A549 (cell line): ENCODE measurements around the gene ZDHHC19. TPM values are rescaled to one million over a fixed set of nuclear protein-coding genes. Genes with fewer than 3 reads are reported as not detected.
"Not testable (repeated sequence)": the region's sequence is repeated elsewhere in the genome, so short reads cannot be mapped to it uniquely, and the experiment has no call there.

ENCODE experiments used
- ATAC-seq, 2 experiments: fragments of 200-7000 bp in 1 of 2; fragments of >200 bp in 1 of 2; cut with Nextera tagmentation in 1 of 2; cut with Tn5 transposase in 1 of 2; 3 replicates each; pipeline versions ENCODE4 v1.8.0 to v1.9.1; 2018 to 2020; ENCODE audit warnings: mild to moderate bottlenecking in 1 of 2, moderate library complexity in 1 of 2
- CTCF ChIA-PET: fragments of 300-600 bp; sonication (Branson Sonifier 250); formaldehyde crosslinking; extraction: SDS; loops from one replicate; lab custom pipeline; 2021; ENCODE audit warnings: antibody characterized with exemption, inconsistent platforms; lab: Yijun Ruan, JAX
- POLR2A ChIA-PET: fragments of 350-600 bp; formaldehyde crosslinking; extraction: SDS; loops from one replicate; lab custom pipeline; 2021; ENCODE audit warnings: antibody characterized with exemption, inconsistent platforms; lab: Yijun Ruan, JAX
- DNase-seq, 2 experiments: peaks; one replicate each; pipeline versions ENCODE4 v3.0.0 to v3.0.0-alpha.2; 2011 to 2016; ENCODE audit warnings: low read depth in 1 of 2, low spot score in 1 of 2
- FAIRE-seq: peaks from 2 replicates; lab custom pipeline; 2011; peaks lifted over from hg19 to GRCh38; lab: Jason Lieb, UNC
- H3K27ac ChIP-seq, 2 experiments: fragments of >200 bp; sonication (Bioruptor Twin); formaldehyde crosslinking; 3 replicates each; pipeline ENCODE4 v1.5.1; 2016 to 2017
- H3K4me1 ChIP-seq: fragments of >200 bp; sonication (Bioruptor Twin); formaldehyde crosslinking; 3 replicates; pipeline ENCODE4 v1.6.1; 2016
- H3K4me2 ChIP-seq: fragments of >200 bp; sonication (Bioruptor Twin); formaldehyde crosslinking; 3 replicates; pipeline ENCODE4 v1.6.1; 2016
- H3K4me3 ChIP-seq: fragments of >200 bp; sonication (Bioruptor Twin); formaldehyde crosslinking; 3 replicates; pipeline ENCODE4 v1.5.1; 2016
- H3K9me3 ChIP-seq: fragments of >200 bp; sonication (Bioruptor Twin); formaldehyde crosslinking; 3 replicates; pipeline ENCODE4 v1.6.1; 2016
- ATOH8 ChIP-seq: fragments of 250-450 bp; sonication (Bioruptor Pico); IDR thresholded peaks from 2 replicates; pipeline ENCODE4 v1.5.0; 2020; ENCODE audit warnings: low read depth, mild to moderate bottlenecking, moderate library complexity
- BCL3 ChIP-seq: fragments of >200 bp; sonication (Bioruptor Twin); formaldehyde crosslinking; IDR thresholded peaks from 3 replicates; pipeline ENCODE4 v1.6.1; 2016
- CHD2 ChIP-seq: fragments of 150-350 bp; IDR thresholded peaks from 2 replicates; pipeline ENCODE4 v1.6.1; 2014; ENCODE audit warnings: low read length; ENCODE audit not compliant: partially characterized antibody
- CTCF ChIP-seq: fragments of >200 bp; sonication (Bioruptor Twin); formaldehyde crosslinking; IDR thresholded peaks from 3 replicates; pipeline ENCODE4 v1.5.1; 2016
- E2F6 ChIP-seq: IDR thresholded peaks from 2 replicates; pipeline ENCODE4 v1.6.1; 2012; ENCODE audit warnings: low read depth, borderline replicate concordance
- ELK1 ChIP-seq: fragments of 150-350 bp; IDR thresholded peaks from 2 replicates; pipeline ENCODE4 v1.6.1; 2014; ENCODE audit warnings: low read depth, mild to moderate bottlenecking, low read length
- ESRRA ChIP-seq: fragments of 150-350 bp; IDR thresholded peaks from 2 replicates; pipeline ENCODE4 v1.6.1; 2014; ENCODE audit warnings: mild to moderate bottlenecking, low read length, borderline replicate concordance
- FOSB ChIP-seq: fragments of 250-450 bp; sonication (Bioruptor Pico); IDR thresholded peaks from 2 replicates; pipeline ENCODE4 v1.5.0; 2020; ENCODE audit warnings: mild to moderate bottlenecking, moderate library complexity
- HDAC2 ChIP-seq: fragments of 200-600 bp; sonication (generic); IDR thresholded peaks from 2 replicates; pipeline ENCODE4 v1.6.1; 2016
- HOXB13 ChIP-seq: fragments of 250-450 bp; sonication (Bioruptor Pico); IDR thresholded peaks from 2 replicates; pipeline ENCODE4 v1.5.0; 2020; ENCODE audit warnings: low read depth, mild to moderate bottlenecking, moderate library complexity
- KDM1A ChIP-seq: fragments of 200-600 bp; sonication (generic); IDR thresholded peaks from 2 replicates; pipeline ENCODE4 v1.6.1; 2016; ENCODE audit warnings: low read depth, mild to moderate bottlenecking
- MAZ ChIP-seq: fragments of 150-350 bp; IDR thresholded peaks from 2 replicates; pipeline ENCODE4 v1.6.1; 2014; ENCODE audit warnings: antibody characterized with exemption, low read depth, low read length, borderline replicate concordance
- MYC ChIP-seq: IDR thresholded peaks from 2 replicates; pipeline ENCODE4 v1.6.1; 2012; ENCODE audit warnings: mild to moderate bottlenecking, inconsistent platforms, low read length, improper control_type of control experiment, borderline replicate concordance
- POLR2AphosphoS2 ChIP-seq: conservative IDR thresholded peaks from 2 replicates; pipeline ENCODE4 v1.6.1; 2012; ENCODE audit warnings: low read length, improper control_type of control experiment, inconsistent platforms
- RAD21 ChIP-seq, 2 experiments: fragments of >200 bp in 1 of 2; sonication (Bioruptor Twin) in 1 of 2; formaldehyde crosslinking in 1 of 2; IDR thresholded peaks in 1 of 2; conservative IDR thresholded peaks in 1 of 2; 2 replicates in 1 of 2; 3 replicates in 1 of 2; pipeline ENCODE4 v1.6.1; 2012 to 2018; ENCODE audit warnings: inconsistent platforms in 1 of 2
- RCOR1 ChIP-seq: fragments of 150-350 bp; IDR thresholded peaks from 2 replicates; pipeline ENCODE4 v1.6.1; 2014; ENCODE audit warnings: antibody characterized with exemption, low read length, low read depth
- RNF2 ChIP-seq: fragments of 200-600 bp; sonication (generic); IDR thresholded peaks from 2 replicates; pipeline ENCODE4 v1.6.1; 2016; ENCODE audit warnings: low read depth, mild to moderate bottlenecking, antibody characterized with exemption, moderate library complexity, borderline replicate concordance
- SMC3 ChIP-seq: fragments of >200 bp; sonication (Bioruptor Twin); formaldehyde crosslinking; IDR thresholded peaks from 3 replicates; pipeline ENCODE4 v1.6.1; 2018; ENCODE audit warnings: inconsistent platforms
- TFCP2L1 ChIP-seq: fragments of 250-450 bp; sonication (Bioruptor Pico); IDR thresholded peaks from 2 replicates; pipeline ENCODE4 v1.5.0; 2021; ENCODE audit warnings: mild to moderate bottlenecking
- USF2 ChIP-seq: fragments of 450-650 bp; IDR thresholded peaks from 2 replicates; pipeline ENCODE4 v1.6.1; 2014; ENCODE audit warnings: antibody characterized with exemption
- ZFP36 ChIP-seq: fragments of 450-650 bp; IDR thresholded peaks from 2 replicates; pipeline ENCODE4 v1.6.1; 2014; ENCODE audit warnings: borderline replicate concordance; ENCODE audit not compliant: partially characterized antibody
- WGBS: methylation state at CpG from one replicate; pipeline ENCODE4 v1.1.6; 2017; ENCODE audit errors: missing lambda C conversion rate; 5-methylcytosine and 5-hydroxymethylcytosine counted together
- polyA plus RNA-seq, 4 experiments: library from polyadenylated mRNA; depleted of rRNA in 3 of 4; stranded (reverse); fragments of >200 nt; fragmentation: RNase III in 1 of 4; extraction: RNeasy Plus Mini Kit Qiagen cat#74134 plus additional on column Dnase treatment in 1 of 4; gene quantifications; 2 replicates in 3 of 4; 3 replicates in 1 of 4; pipeline ENCODE4 v1.2.3, GENCODE V29; 2011 to 2017

ZDHHC19 gene
- polyA plus RNA-seq, 2 of the 4 experiments (the other 2 are of a cell fraction), result 0.15 TPM; not detected in 1

- TF ChIP-seq CTCF, result no peak
- TF ChIP-seq HOXB13, result no peak
Observed at GRCh38 chr3:196215493-196216020, 4.4 kb upstream of the ZDHHC19 start (continued).

- CTCF ChIA-PET, result no interaction called here
Observed at GRCh38 chr3:196214783-196215441, 3.7 kb upstream of the ZDHHC19 start.

GRCh38 chr3:196209944-196210672 lies 1.1 kb downstream of the ZDHHC19 start:
- WGBS, result 81% methylated on average over 11 of the region's 11 CpGs
- H3K27ac ChIP-seq, H3K4me1 ChIP-seq, FAIRE-seq, H3K4me2 ChIP-seq, DNase-seq, H3K9me3 ChIP-seq, H3K4me3 ChIP-seq, ATAC-seq, CTCF ChIA-PET, POLR2A ChIA-PET: not testable (repeated sequence)

More at GRCh38 chr3:196214783-196215441, 3.7 kb upstream of the ZDHHC19 start:
- ATAC-seq (no peak; a peak in 1 of 6 replicates), DNase-seq (no peak), FAIRE-seq (no peak)
- Histone ChIP-seq H3K4me2 (no peak overlapping the region), H3K9me3 (no peaks in the 10 kb centered on the region), H3K4me3 (no peak overlapping the region), H3K27ac (no peak overlapping the region), H3K4me1 (no peaks in the 10 kb centered on the region)
- 76% methylated on average over 15 of the region's 16 CpGs for WGBS
- POLR2A ChIA-PET, result no interaction called here
- TF ChIP-seq HDAC2, result no peak
- no peak for TF ChIP-seq MAZ
- TF ChIP-seq HOXB13, result no peak
- TF ChIP-seq ATOH8, result no peak
- TF ChIP-seq POLR2AphosphoS2, result no peak
- TF ChIP-seq SMC3, result no peak
- TF ChIP-seq FOSB (CRISPR knock-in tag), result no peak
- TF ChIP-seq, all 56 proteins: peak for 0

GRCh38 chr3:196208942-196209695 lies 2.1 kb downstream of the ZDHHC19 start:
- no peak for DNase-seq
- WGBS, result 84% methylated on average over 19 of the region's 24 CpGs
- no peak for ATAC-seq
- POLR2A ChIA-PET, result no interaction called here
- Histone ChIP-seq H3K9me3 (no peaks in the 10 kb centered on the region), H3K4me1 (no peaks in the 10 kb centered on the region), H3K27ac (no peak overlapping the region), H3K4me2 (no peak overlapping the region), H3K4me3 (no peak overlapping the region)
- CTCF ChIA-PET, result no interaction called here
- FAIRE-seq, result no peak
- TF ChIP-seq TFCP2L1 (CRISPR knock-in tag), result no peak
- no peak for TF ChIP-seq USF2
- TF ChIP-seq FOSB (CRISPR knock-in tag), result no peak
- no peak for TF ChIP-seq MYC
- no peak for TF ChIP-seq ESRRA
- no peak for TF ChIP-seq KDM1A
- TF ChIP-seq ELK1, result no peak
- TF ChIP-seq ZFP36, result no peak
- TF ChIP-seq BCL3, result no peak
- TF ChIP-seq RNF2, result no peak
- TF ChIP-seq RAD21 (conservative IDR thresholded peaks at IDR 0.05 in 1 of 2, IDR thresholded peaks at IDR 0.05 in 1 of 2), result no peak
- TF ChIP-seq RCOR1, result no peak
- TF ChIP-seq CHD2, result no peak
- no peak for TF ChIP-seq E2F6
